D721Med (cell line): Measurements from ENCODE around the gene C1orf116.

Source experiments
- DNase-seq: peaks from one replicate; pipeline ENCODE4 v3.0.0; 2011; ENCODE audit warnings: low spot score; ENCODE audit not compliant: insufficient read length
- FAIRE-seq: peaks from 2 replicates; lab custom pipeline; 2011; peaks lifted over from hg19 to GRCh38; lab: Jason Lieb, UNC
- CTCF ChIP-seq: IDR thresholded peaks from 2 replicates; pipeline ENCODE4 v1.5.1; 2012; ENCODE audit warnings: mild to moderate bottlenecking, control low read depth; ENCODE audit not compliant: insufficient read depth; ENCODE audit errors: missing control alignments

Gene C1orf116

DNA sequence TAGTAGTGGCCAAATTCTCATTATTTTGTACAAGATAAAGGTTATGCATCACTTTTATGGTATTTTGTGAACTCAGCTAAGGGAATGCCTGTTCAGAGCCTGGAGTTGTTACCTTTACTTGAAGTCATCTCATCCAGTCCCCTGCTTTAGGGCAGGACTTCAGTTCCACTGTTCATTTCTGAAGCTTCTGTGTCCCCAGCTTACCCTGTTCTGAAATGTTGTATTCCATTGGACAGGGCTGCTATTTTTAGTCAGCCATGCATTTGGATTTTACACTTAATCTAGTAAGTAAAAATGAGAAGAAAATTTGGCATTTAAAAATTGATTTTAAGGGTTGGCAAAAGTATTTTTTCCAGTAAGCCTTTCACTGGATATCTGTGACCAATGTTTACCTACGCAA, 44.5 kb upstream of the C1orf116 start:
- no peak for DNase-seq
- no peak for FAIRE-seq
- TF ChIP-seq CTCF: no peak

- no peak for TF ChIP-seq CTCF
- FAIRE-seq: no peak
- DNase-seq: no peak
These were observed 43.8 kb upstream of the C1orf116 start for GRCh38 chr1:207076181-207076955.

DNA sequence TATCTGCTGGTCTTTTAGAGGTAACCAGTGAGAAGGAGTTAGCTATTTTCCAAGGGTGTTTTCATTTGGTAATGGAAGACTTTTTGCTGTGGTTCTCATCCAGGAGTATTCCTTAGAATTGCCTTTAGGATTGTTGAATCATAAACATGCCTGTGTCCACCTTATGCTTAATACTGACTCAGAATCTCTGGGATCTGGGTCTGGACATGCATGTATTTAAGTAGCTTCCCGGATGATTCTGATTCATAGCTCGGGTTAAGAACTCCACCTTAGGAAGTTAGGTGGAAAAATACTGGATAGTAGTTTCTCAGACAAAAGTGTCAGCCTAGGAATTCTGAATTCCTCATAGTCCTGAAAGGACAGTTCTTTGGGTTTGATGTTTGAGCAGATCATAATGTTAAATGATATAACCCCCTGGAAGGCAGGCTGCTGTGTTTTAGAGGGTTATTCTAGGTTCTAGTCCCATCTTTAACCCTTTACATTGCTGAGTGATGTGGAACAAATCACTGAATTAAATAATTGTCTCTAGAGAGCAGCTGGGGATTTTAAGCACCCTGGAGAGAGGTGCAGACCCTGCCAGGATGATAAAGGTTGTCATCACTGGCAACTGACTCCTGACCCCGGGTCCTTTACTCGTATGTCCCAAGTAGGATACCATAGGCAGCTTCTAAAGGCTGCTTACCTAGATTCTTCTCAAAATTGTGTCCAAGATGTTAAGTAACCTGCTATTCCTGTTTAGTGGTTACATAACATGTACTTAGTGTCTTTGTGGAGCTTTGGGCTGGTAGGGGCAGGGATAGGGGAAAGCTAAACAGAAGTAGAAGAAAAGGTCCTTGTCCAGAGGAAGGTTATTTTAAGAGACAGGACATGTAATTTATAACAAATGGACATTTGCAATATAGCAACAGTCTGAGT, 41.6 kb upstream of the C1orf116 start:
- no peak for TF ChIP-seq CTCF
- FAIRE-seq: no peak
- DNase-seq: no peak

DNA sequence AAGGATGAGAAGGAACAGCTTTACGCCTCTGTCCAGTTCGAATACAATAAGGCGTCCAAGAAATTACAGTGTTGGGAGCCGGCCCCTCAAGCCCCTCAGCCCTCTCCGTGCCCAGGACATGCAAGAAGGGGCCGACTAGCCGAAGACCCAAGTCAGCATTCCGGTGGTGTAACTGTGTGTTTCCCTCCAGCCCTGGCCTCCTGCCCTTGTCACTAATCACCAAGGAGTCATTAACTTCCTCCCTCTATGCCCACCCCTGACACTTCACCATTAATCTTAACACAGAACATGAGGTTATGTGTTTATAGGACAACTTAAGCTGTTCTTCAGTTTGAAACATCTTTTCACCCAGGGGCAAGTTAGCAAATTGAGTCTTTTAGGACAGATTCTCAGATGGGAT, 39.7 kb upstream of the C1orf116 start:
- FAIRE-seq (no peak), DNase-seq (no peak)
- no peak for TF ChIP-seq CTCF

GRCh38 chr1:207071426-207071825, 38.9 kb upstream of the C1orf116 start:
- FAIRE-seq: no peak
- DNase-seq: no peak
- TF ChIP-seq CTCF: no peak

DNA sequence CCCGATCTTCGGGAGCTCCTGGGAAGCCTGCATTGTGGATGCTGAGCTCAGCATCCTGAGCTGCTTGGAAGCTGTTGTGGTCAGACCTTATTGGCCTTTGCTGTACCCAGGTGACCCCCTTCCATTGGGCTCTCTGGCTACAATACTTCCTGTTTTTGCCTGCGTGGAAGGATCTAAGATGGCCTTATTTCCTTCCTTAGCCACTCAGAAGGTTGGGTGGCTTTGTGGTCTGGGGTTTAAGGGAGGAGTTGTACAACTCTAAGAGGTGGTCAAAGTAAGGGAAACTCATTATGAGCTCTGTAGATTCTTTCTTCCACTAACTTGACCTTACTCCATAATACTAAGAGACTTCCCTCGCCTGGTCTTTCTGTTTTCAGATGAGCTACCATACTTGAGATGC, 38.3 kb upstream of the C1orf116 start:
- no peak for TF ChIP-seq CTCF
- DNase-seq (no peak), FAIRE-seq (no peak)
